Activated naive CD4-positive, alpha-beta T cell treated with anti-CD3 and anti-CD28 coated beads, Interleukin-2, amount 50 U/mL, for 72 hours (primary cell): Measurements from ENCODE around the gene PTPN14. TPM values are rescaled to one million over a fixed set of nuclear protein-coding genes. Genes with fewer than 3 reads are reported as not detected.
A peak's percentile ranks its signal among the peaks of the same experiment; 100 is the strongest.

Experiments used
- ATAC-seq, 2 donors: fragments of 150-1000 bp; cut with Tn5 transposase; 2 replicates each; pipeline ENCODE4 v1.10.0; 2021; ENCODE audit warnings: mild to moderate bottlenecking in 2 of 2, moderate library complexity in 2 of 2
- DNase-seq, 2 donors: peaks; one replicate each; pipeline ENCODE4 v3.0.0; 2021 to 2022; ENCODE audit warnings: low spot score in 2 of 2
- H3K27ac Mint-ChIP-seq, 2 donors: one replicate each; pipeline ENCODE4 v1.8.0; 2022; ENCODE audit warnings: mild to moderate bottlenecking in 2 of 2, mixed read lengths in 2 of 2
- H3K36me3 Mint-ChIP-seq, 2 donors: one replicate each; pipeline ENCODE4 v1.8.0; 2022; ENCODE audit warnings: mixed read lengths in 2 of 2
- H3K9me3 Mint-ChIP-seq, 2 donors: one replicate each; pipeline ENCODE4 v1.8.0; 2022; ENCODE audit warnings: mixed read lengths in 2 of 2
- total RNA-seq, 2 donors: library from RNA; stranded (reverse); gene quantifications; one replicate each; pipeline ENCODE4 v1.2.3, GENCODE V29; 2022

Gene PTPN14
- total RNA-seq, 2 donors from 2014 or later = 4.0 to 4.3 TPM

- Mint-ChIP-seq H3K36me3 (peaks cover 6 to 19% of the 10 kb centered on the region in 2 donors), H3K27ac (no peak overlapping the region), H3K9me3 (peaks cover 7 to 8% of the 10 kb centered on the region in 2 donors)
- ATAC-seq (no peak), DNase-seq (no peak)
Observed at GRCh38 chr1:214420833-214421232, 130.6 kb downstream of the PTPN14 start.

- ATAC-seq (no peak), DNase-seq (no peak)
- peaks cover 7% of the 10 kb centered on the region in 2 donors for H3K9me3 Mint-ChIP-seq
- no peak overlapping the region for H3K27ac Mint-ChIP-seq
- H3K36me3 Mint-ChIP-seq = peaks cover 4 to 17% of the 10 kb centered on the region in 2 donors
Observed at GRCh38 chr1:214420341-214420740, 131.1 kb downstream of the PTPN14 start.

- peaks cover 0 to 10% of the 10 kb centered on the region in 2 donors for H3K36me3 Mint-ChIP-seq
- peaks cover 4 to 7% of the 10 kb centered on the region in 2 donors for H3K9me3 Mint-ChIP-seq
- H3K27ac Mint-ChIP-seq = no peak overlapping the region
- DNase-seq (no peak), ATAC-seq (no peak)
Observed at GRCh38 chr1:214419650-214420049, 131.8 kb downstream of the PTPN14 start.

- peak overlapping the region in 1 of 2 donors; percentile 45 for H3K27ac Mint-ChIP-seq
- H3K9me3 Mint-ChIP-seq = peaks cover 4 to 7% of the 10 kb centered on the region in 2 donors
- ATAC-seq (peak in 1 of 2 donors; percentile 50), DNase-seq (no peak)
- peaks cover 0 to 10% of the 10 kb centered on the region in 2 donors for H3K36me3 Mint-ChIP-seq
Observed at GRCh38 chr1:214418391-214418790, 133.0 kb downstream of the PTPN14 start.

- DNase-seq (no peak), ATAC-seq (no peak)
- peaks cover 0 to 10% of the 10 kb centered on the region in 2 donors for H3K36me3 Mint-ChIP-seq
- H3K9me3 Mint-ChIP-seq = peaks cover 4 to 7% of the 10 kb centered on the region in 2 donors
- H3K27ac Mint-ChIP-seq = peak overlapping the region in 1 of 2 donors; percentile 45
Observed at GRCh38 chr1:214417545-214418210, 133.7 kb downstream of the PTPN14 start.

GRCh38 chr1:214416858-214417257 is 134.5 kb downstream of the PTPN14 start:
- H3K36me3 Mint-ChIP-seq = peaks cover 0 to 10% of the 10 kb centered on the region in 2 donors
- peaks cover 4% of the 10 kb centered on the region in 2 donors for H3K9me3 Mint-ChIP-seq
- no peak overlapping the region for H3K27ac Mint-ChIP-seq
- DNase-seq = no peak
- no peak for ATAC-seq

GRCh38 chr1:214416417-214416816 is 135.0 kb downstream of the PTPN14 start:
- H3K27ac Mint-ChIP-seq = no peak overlapping the region

GRCh38 chr1:214415131-214415530 is 136.3 kb downstream of the PTPN14 start:
- ATAC-seq = no peak
- H3K27ac Mint-ChIP-seq = no peak overlapping the region
- DNase-seq = no peak
- H3K36me3 Mint-ChIP-seq = peaks cover 0 to 7% of the 10 kb centered on the region in 2 donors
- no peaks in the 10 kb centered on the region for H3K9me3 Mint-ChIP-seq

More at GRCh38 chr1:214416417-214416816, 135.0 kb downstream of the PTPN14 start:
- Mint-ChIP-seq H3K9me3 (no peaks in the 10 kb centered on the region), H3K36me3 (peaks cover 0 to 6% of the 10 kb centered on the region in 2 donors)
- DNase-seq (no peak), ATAC-seq (no peak)

- Mint-ChIP-seq H3K27ac (no peak overlapping the region), H3K36me3 (peaks cover 0 to 7% of the 10 kb centered on the region in 2 donors), H3K9me3 (no peaks in the 10 kb centered on the region)
- ATAC-seq (no peak), DNase-seq (no peak)
Observed at GRCh38 chr1:214414691-214415090, 136.7 kb downstream of the PTPN14 start.

- DNase-seq (no peak), ATAC-seq (peak; percentile 44 to 50)
- H3K27ac Mint-ChIP-seq = no peak overlapping the region
- peaks cover 0 to 7% of the 10 kb centered on the region in 2 donors for H3K36me3 Mint-ChIP-seq
- no peaks in the 10 kb centered on the region for H3K9me3 Mint-ChIP-seq
Observed at GRCh38 chr1:214413315-214413714, 138.1 kb downstream of the PTPN14 start.

- peak overlapping the region; percentile 10 to 16 for H3K27ac Mint-ChIP-seq
- ATAC-seq (peak in 1 of 2 donors; percentile 43), DNase-seq (no peak)
- peaks cover 0 to 4% of the 10 kb centered on the region in 2 donors for H3K36me3 Mint-ChIP-seq
- no peaks in the 10 kb centered on the region for H3K9me3 Mint-ChIP-seq
Observed at GRCh38 chr1:214404571-214405213, 146.7 kb downstream of the PTPN14 start.

GRCh38 chr1:214404154-214404553 is 147.2 kb downstream of the PTPN14 start:
- peaks cover 0 to 9% of the 10 kb centered on the region in 2 donors for H3K36me3 Mint-ChIP-seq
- H3K9me3 Mint-ChIP-seq = no peaks in the 10 kb centered on the region
- DNase-seq (no peak), ATAC-seq (peak; percentile 64 to 76)
- H3K27ac Mint-ChIP-seq = peak overlapping the region in 1 of 2 donors; percentile 10

- peaks cover 0 to 11% of the 10 kb centered on the region in 2 donors for H3K36me3 Mint-ChIP-seq
- no peak for ATAC-seq
- H3K27ac Mint-ChIP-seq = peak overlapping the region in 1 of 2 donors; percentile 13
Observed at GRCh38 chr1:214403431-214403830, 148.0 kb downstream of the PTPN14 start.

GRCh38 chr1:214402613-214403083 is 148.8 kb downstream of the PTPN14 start:
- Mint-ChIP-seq H3K27ac (no peak overlapping the region), H3K9me3 (peaks cover 3 to 4% of the 10 kb centered on the region in 2 donors), H3K36me3 (peaks cover 5 to 11% of the 10 kb centered on the region in 2 donors)
- no peak for ATAC-seq
- no peak for DNase-seq

More at GRCh38 chr1:214403431-214403830, 148.0 kb downstream of the PTPN14 start:
- no peak for DNase-seq
- no peaks in the 10 kb centered on the region for H3K9me3 Mint-ChIP-seq

GRCh38 chr1:214401666-214402065 is 149.7 kb downstream of the PTPN14 start:
- H3K36me3 Mint-ChIP-seq = peaks cover 5 to 16% of the 10 kb centered on the region in 2 donors
- no peak overlapping the region for H3K27ac Mint-ChIP-seq
- no peak for DNase-seq
- ATAC-seq = no peak
- peaks cover 3 to 4% of the 10 kb centered on the region in 2 donors for H3K9me3 Mint-ChIP-seq

- no peak for ATAC-seq
- Mint-ChIP-seq H3K9me3 (peaks cover 3 to 4% of the 10 kb centered on the region in 2 donors), H3K36me3 (peaks cover 5 to 20% of the 10 kb centered on the region in 2 donors), H3K27ac (no peak overlapping the region)
- DNase-seq = no peak
Observed at GRCh38 chr1:214400131-214400530, 151.3 kb downstream of the PTPN14 start.

GRCh38 chr1:214398490-214398889 is 152.9 kb downstream of the PTPN14 start:
- DNase-seq (no peak), ATAC-seq (no peak)
- Mint-ChIP-seq H3K36me3 (peaks cover 5 to 20% of the 10 kb centered on the region in 2 donors), H3K9me3 (peaks cover 3 to 4% of the 10 kb centered on the region in 2 donors), H3K27ac (no peak overlapping the region)
